GM21390 (cell line): ENCODE data around the gene RAB40B.
A peak's percentile ranks its signal among the peaks of the same experiment; 100 is the strongest.

Experiments used
- ATAC-seq: cut with Tn5 transposase; IDR thresholded peaks from one replicate; pipeline ENCODE4 v1.9.1; 2021; ENCODE audit not compliant: unreplicated experiment

Gene RAB40B

GRCh38 chr17:82653651-82654528 lies 44.6 kb downstream of the RAB40B start:
- no peak for ATAC-seq

GRCh38 chr17:82650723-82651122 lies 47.8 kb downstream of the RAB40B start:
- ATAC-seq = no peak

- no peak for ATAC-seq
These were observed 48.8 kb downstream of the RAB40B start for GRCh38 chr17:82649501-82650261.

GRCh38 chr17:82648742-82649331 lies 49.7 kb downstream of the RAB40B start:
- no peak for ATAC-seq

GRCh38 chr17:82648165-82648668 lies 50.3 kb downstream of the RAB40B start, which contains the start of gene WDR45B:
TSS of gene WDR45B (minus strand) at chr17:82648444. CDS start at chr17:82648340, 104 bp downstream.
- peak; percentile 75 for ATAC-seq

GRCh38 chr17:82647593-82648164 lies 50.8 kb downstream of the RAB40B start:
- ATAC-seq = peak; percentile 28

- no peak for ATAC-seq
These were observed 53.0 kb downstream of the RAB40B start for GRCh38 chr17:82645516-82645915.

- no peak for ATAC-seq
These were observed 54.4 kb downstream of the RAB40B start for GRCh38 chr17:82644148-82644547.

- no peak for ATAC-seq
These were observed 56.5 kb downstream of the RAB40B start for GRCh38 chr17:82642022-82642421.

- no peak for ATAC-seq
These were observed 58.5 kb downstream of the RAB40B start for GRCh38 chr17:82640036-82640435.

GRCh38 chr17:82639628-82640027 lies 58.9 kb downstream of the RAB40B start:
- no peak for ATAC-seq

- no peak for ATAC-seq
These were observed 60.2 kb downstream of the RAB40B start for GRCh38 chr17:82638183-82638773.

GRCh38 chr17:82636626-82637598 lies 61.6 kb downstream of the RAB40B start:
- ATAC-seq = no peak

GRCh38 chr17:82633343-82633742 lies 65.2 kb downstream of the RAB40B start:
- ATAC-seq = no peak

GRCh38 chr17:82632451-82632850 lies 66.0 kb downstream of the RAB40B start:
- ATAC-seq = no peak

GRCh38 chr17:82631544-82631943 lies 67.0 kb downstream of the RAB40B start:
- no peak for ATAC-seq

- ATAC-seq = no peak
These were observed 68.3 kb downstream of the RAB40B start for GRCh38 chr17:82630212-82630611.

GRCh38 chr17:82629748-82630147 lies 68.8 kb downstream of the RAB40B start:
- ATAC-seq = no peak

- ATAC-seq = no peak
These were observed 71.1 kb downstream of the RAB40B start for GRCh38 chr17:82627405-82627804.
